Ishikawa (cell line): ENCODE results near the gene SMIM23.

ENCODE experiments used
- CEBPB ChIP-seq: IDR thresholded peaks from 2 replicates; pipeline ENCODE4 v1.6.1; 2012
- CREB1 ChIP-seq: IDR thresholded peaks from 2 replicates; pipeline ENCODE4 v1.6.1; 2012; ENCODE audit warnings: low read depth
- EGR1 ChIP-seq: IDR thresholded peaks from 2 replicates; pipeline ENCODE4 v1.6.1; 2012
- EP300 ChIP-seq: IDR thresholded peaks from 2 replicates; pipeline ENCODE4 v1.6.1; 2012; ENCODE audit warnings: borderline replicate concordance
- FOXM1 ChIP-seq: IDR thresholded peaks from 2 replicates; pipeline ENCODE4 v1.6.1; 2012; ENCODE audit warnings: low read depth, borderline replicate concordance
- NFIC ChIP-seq: IDR thresholded peaks from 2 replicates; pipeline ENCODE4 v1.6.1; 2012
- RAD21 ChIP-seq: IDR thresholded peaks from 2 replicates; pipeline ENCODE4 v1.6.1; 2012; ENCODE audit warnings: low read depth
- TAF1 ChIP-seq: IDR thresholded peaks from 2 replicates; pipeline ENCODE4 v1.6.1; 2012; ENCODE audit warnings: low read depth, mild to moderate bottlenecking
- TCF12 ChIP-seq: IDR thresholded peaks from 2 replicates; pipeline ENCODE4 v1.6.1; 2012; ENCODE audit warnings: low read depth
- TEAD4 ChIP-seq: IDR thresholded peaks from 2 replicates; pipeline ENCODE4 v1.6.1; 2012
- YY1 ChIP-seq: IDR thresholded peaks from 2 replicates; pipeline ENCODE4 v1.6.1; 2012; ENCODE audit warnings: low read depth
- ZBTB7A ChIP-seq: IDR thresholded peaks from 2 replicates; pipeline ENCODE4 v1.6.1; 2012; ENCODE audit warnings: low read depth
- TF ChIP-seq, protein P1 (sequence below): IDR thresholded peaks from 2 replicates; pipeline ENCODE4 v1.6.1; 2012
- TF ChIP-seq, protein P2 (sequence below): IDR thresholded peaks from 2 replicates; pipeline ENCODE4 v1.6.1; 2012; ENCODE audit warnings: low read depth, mild to moderate bottlenecking
- TF ChIP-seq, protein P3 (sequence below): IDR thresholded peaks from 2 replicates; pipeline ENCODE4 v1.6.1; 2012

The SMIM23 gene

DNA sequence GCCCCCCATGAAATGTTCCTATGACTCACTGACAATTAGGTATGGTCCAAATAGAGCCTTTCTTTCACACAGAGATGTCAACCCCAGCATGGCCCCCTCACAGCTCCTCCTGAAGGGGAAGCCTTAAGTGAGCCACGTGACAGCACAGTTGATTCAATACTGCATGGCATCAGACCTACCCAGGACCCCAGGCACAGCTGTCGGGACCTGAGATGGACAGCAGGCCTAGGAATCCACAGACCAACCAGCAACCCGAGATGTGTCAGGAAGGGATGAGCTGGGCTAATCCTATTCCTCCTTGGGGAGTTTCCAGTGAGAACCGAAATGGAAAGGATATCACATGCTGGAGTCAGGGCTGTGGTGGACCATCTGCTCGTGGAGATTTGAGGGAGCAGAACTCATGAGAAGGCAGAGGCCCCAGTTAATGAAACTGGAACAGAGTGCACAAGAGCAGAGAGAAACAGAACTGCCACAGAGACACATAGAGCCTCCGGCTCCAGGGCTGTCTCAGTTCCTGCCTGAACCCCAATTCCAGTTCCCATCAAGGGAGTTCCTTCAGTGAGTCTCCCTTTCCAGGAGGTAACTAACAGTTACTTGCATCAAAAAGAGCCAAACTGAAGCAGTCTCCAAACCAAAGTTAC is 42.1 kb upstream of the SMIM23 start:
- no peak for TF ChIP-seq NFIC
- no peak for TF ChIP-seq TCF12
- no peak for TF ChIP-seq EGR1
- TF ChIP-seq, protein P1, sequence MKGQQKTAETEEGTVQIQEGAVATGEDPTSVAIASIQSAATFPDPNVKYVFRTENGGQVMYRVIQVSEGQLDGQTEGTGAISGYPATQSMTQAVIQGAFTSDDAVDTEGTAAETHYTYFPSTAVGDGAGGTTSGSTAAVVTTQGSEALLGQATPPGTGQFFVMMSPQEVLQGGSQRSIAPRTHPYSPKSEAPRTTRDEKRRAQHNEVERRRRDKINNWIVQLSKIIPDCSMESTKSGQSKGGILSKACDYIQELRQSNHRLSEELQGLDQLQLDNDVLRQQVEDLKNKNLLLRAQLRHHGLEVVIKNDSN: no peak
- no peak for TF ChIP-seq YY1
- no peak for TF ChIP-seq TAF1
- no peak for TF ChIP-seq EP300
- TF ChIP-seq, protein P2, sequence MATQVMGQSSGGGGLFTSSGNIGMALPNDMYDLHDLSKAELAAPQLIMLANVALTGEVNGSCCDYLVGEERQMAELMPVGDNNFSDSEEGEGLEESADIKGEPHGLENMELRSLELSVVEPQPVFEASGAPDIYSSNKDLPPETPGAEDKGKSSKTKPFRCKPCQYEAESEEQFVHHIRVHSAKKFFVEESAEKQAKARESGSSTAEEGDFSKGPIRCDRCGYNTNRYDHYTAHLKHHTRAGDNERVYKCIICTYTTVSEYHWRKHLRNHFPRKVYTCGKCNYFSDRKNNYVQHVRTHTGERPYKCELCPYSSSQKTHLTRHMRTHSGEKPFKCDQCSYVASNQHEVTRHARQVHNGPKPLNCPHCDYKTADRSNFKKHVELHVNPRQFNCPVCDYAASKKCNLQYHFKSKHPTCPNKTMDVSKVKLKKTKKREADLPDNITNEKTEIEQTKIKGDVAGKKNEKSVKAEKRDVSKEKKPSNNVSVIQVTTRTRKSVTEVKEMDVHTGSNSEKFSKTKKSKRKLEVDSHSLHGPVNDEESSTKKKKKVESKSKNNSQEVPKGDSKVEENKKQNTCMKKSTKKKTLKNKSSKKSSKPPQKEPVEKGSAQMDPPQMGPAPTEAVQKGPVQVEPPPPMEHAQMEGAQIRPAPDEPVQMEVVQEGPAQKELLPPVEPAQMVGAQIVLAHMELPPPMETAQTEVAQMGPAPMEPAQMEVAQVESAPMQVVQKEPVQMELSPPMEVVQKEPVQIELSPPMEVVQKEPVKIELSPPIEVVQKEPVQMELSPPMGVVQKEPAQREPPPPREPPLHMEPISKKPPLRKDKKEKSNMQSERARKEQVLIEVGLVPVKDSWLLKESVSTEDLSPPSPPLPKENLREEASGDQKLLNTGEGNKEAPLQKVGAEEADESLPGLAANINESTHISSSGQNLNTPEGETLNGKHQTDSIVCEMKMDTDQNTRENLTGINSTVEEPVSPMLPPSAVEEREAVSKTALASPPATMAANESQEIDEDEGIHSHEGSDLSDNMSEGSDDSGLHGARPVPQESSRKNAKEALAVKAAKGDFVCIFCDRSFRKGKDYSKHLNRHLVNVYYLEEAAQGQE: no peak
- no peak for TF ChIP-seq CEBPB
- TF ChIP-seq FOXM1: no peak

DNA sequence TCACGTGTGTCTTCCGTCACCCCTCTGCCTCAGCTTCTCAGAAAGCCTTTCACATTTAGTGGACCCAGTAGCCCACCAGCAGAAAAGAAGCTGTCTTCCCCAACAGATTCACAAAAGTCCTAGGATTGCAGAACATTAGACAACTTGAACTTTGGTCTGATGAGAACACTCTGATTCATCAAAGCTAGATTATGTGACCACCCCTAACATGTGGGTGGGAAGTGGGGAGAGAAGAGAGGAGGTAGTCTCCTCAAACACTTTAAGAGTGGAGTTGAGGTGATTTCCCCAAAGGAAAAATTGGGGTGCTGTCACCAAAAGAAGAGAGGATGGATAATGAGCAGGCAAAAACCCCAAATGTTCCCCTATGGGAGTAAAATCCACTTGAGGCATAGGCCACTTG is 41.4 kb upstream of the SMIM23 start:
- TF ChIP-seq TCF12 (no peak), ZBTB7A (no peak), CREB1 (no peak), YY1 (no peak), FOXM1 (no peak), NFIC (no peak), EP300 (no peak), CEBPB (no peak), TAF1 (no peak), EGR1 (no peak), RAD21 (no peak), TEAD4 (no peak)
- TF ChIP-seq, protein P3, sequence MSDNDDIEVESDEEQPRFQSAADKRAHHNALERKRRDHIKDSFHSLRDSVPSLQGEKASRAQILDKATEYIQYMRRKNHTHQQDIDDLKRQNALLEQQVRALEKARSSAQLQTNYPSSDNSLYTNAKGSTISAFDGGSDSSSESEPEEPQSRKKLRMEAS: no peak
- TF ChIP-seq, protein P2: no peak
- TF ChIP-seq, protein P1: no peak

DNA sequence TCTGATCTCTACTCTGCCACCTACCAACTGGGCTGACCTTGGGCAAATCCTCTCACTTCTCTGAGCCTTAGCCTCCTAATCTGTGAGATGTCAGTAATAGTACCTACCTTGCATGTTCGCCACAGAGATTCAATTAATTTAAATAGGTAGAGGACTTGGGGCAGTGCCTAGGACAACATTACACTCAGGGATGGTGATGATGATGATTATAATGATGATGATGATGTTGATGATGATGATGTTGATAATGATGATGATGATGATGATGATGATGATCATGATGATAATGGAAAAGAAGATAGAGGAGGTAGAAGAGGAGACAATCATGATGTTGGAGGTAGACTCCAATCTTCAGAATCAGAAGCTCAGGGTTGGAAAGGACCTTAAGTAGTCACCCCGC is 40.7 kb upstream of the SMIM23 start:
- TF ChIP-seq EP300 (no peak), CEBPB (no peak), EGR1 (no peak), TCF12 (no peak), NFIC (no peak), TEAD4 (no peak), YY1 (no peak), ZBTB7A (no peak), CREB1 (no peak), FOXM1 (no peak), RAD21 (no peak), TAF1 (no peak)
- TF ChIP-seq, protein P3: no peak
- TF ChIP-seq, protein P1: no peak
- TF ChIP-seq, protein P2: no peak

DNA sequence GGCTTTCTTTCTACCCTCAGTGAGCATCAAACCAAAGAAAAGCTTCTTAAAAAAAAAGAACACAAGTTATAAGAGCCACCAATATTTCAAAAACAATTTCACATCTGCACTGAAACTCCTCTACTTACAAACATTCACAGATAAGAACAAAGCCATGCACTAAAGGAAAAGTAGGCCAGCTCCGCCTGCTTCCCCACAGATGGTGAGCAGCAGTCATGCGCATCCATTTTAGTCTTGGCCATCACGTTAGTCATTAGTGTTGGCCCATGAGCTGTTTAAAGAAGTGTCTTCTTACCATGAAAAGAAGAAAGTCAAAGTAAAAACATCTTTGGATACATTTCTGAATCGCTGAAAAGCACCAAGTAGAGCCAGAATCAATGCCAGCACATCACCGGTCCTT is 40.0 kb upstream of the SMIM23 start:
- TF ChIP-seq NFIC (no peak), CEBPB (no peak), CREB1 (no peak), EGR1 (no peak), YY1 (no peak), RAD21 (no peak), TEAD4 (no peak), TAF1 (no peak), ZBTB7A (no peak), TCF12 (no peak)
- TF ChIP-seq, protein P1: no peak
